ENCODE measurements around the gene MCM3.

GRCh38 chr6:52233005-52233404 lies 51.5 kb downstream of the MCM3 start:
- TF ChIP-seq, protein P1, sequence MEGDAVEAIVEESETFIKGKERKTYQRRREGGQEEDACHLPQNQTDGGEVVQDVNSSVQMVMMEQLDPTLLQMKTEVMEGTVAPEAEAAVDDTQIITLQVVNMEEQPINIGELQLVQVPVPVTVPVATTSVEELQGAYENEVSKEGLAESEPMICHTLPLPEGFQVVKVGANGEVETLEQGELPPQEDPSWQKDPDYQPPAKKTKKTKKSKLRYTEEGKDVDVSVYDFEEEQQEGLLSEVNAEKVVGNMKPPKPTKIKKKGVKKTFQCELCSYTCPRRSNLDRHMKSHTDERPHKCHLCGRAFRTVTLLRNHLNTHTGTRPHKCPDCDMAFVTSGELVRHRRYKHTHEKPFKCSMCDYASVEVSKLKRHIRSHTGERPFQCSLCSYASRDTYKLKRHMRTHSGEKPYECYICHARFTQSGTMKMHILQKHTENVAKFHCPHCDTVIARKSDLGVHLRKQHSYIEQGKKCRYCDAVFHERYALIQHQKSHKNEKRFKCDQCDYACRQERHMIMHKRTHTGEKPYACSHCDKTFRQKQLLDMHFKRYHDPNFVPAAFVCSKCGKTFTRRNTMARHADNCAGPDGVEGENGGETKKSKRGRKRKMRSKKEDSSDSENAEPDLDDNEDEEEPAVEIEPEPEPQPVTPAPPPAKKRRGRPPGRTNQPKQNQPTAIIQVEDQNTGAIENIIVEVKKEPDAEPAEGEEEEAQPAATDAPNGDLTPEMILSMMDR (IDR thresholded peaks at IDR 0.05) = no peak
- TF ChIP-seq POLR2A (IDR thresholded peaks at IDR 0.05) = no peak
